SK-N-SH treated with all-trans-retinoic acid at 6 μM for 48 hours (cell line): ENCODE results near the gene ALPG.

Experiments
- ATAC-seq: fragments of 200-7000 bp; cut with Tn5 transposase; 3 replicates; pipeline ENCODE4 v1.9.1; 2020; ENCODE audit warnings: mild to moderate bottlenecking, moderate library complexity
- BACH2 ChIP-seq: fragments of 250-450 bp; sonication (Bioruptor Pico); IDR thresholded peaks from 2 replicates; pipeline ENCODE4 v1.9.0; 2021; ENCODE audit warnings: mild to moderate bottlenecking, borderline replicate concordance
- CREB5 ChIP-seq: fragments of 250-450 bp; sonication (Bioruptor Pico); IDR thresholded peaks from 2 replicates; pipeline ENCODE4 v1.5.1; 2020; ENCODE audit warnings: low read depth, mild to moderate bottlenecking, moderate library complexity
- CSDC2 ChIP-seq: fragments of 250-450 bp; sonication (Bioruptor Pico); IDR thresholded peaks from 2 replicates; pipeline ENCODE4 v1.5.0; 2020; ENCODE audit warnings: mild to moderate bottlenecking, moderate library complexity
- CSRNP3 ChIP-seq: fragments of 250-450 bp; sonication (Bioruptor Pico); IDR thresholded peaks from 2 replicates; pipeline ENCODE4 v1.5.1; 2021; ENCODE audit warnings: mild to moderate bottlenecking, moderate library complexity
- ESRRG ChIP-seq: fragments of 250-450 bp; sonication (Bioruptor Pico); IDR thresholded peaks from 2 replicates; pipeline ENCODE4 v1.6.1; 2021; ENCODE audit warnings: mild to moderate bottlenecking
- GLIS3 ChIP-seq: fragments of 250-450 bp; sonication (Bioruptor Pico); IDR thresholded peaks from 2 replicates; pipeline ENCODE4 v1.5.0; 2020; ENCODE audit warnings: mild to moderate bottlenecking, moderate library complexity
- ISL1 ChIP-seq: fragments of 250-450 bp; sonication (Bioruptor Pico); IDR thresholded peaks from 2 replicates; pipeline ENCODE4 v2.1.2; 2022; ENCODE audit warnings: mild to moderate bottlenecking, moderate library complexity
- PATZ1 ChIP-seq: fragments of 250-450 bp; sonication (Bioruptor Pico); IDR thresholded peaks from 2 replicates; pipeline ENCODE4 v1.8.0; 2020; ENCODE audit warnings: mild to moderate bottlenecking, moderate library complexity, borderline replicate concordance
- POU6F1 ChIP-seq: fragments of 250-450 bp; sonication (Bioruptor Pico); IDR thresholded peaks from 2 replicates; pipeline ENCODE4 v1.8.0; 2021; ENCODE audit warnings: low read depth, mild to moderate bottlenecking, moderate library complexity, borderline replicate concordance
- PPARA ChIP-seq: fragments of 250-450 bp; sonication (Bioruptor Pico); IDR thresholded peaks from 2 replicates; pipeline ENCODE4 v1.5.0; 2020; ENCODE audit warnings: mild to moderate bottlenecking, borderline replicate concordance
- RARB ChIP-seq: fragments of 250-450 bp; sonication (Bioruptor Pico); IDR thresholded peaks from 2 replicates; pipeline ENCODE4 v1.8.0; 2021; ENCODE audit warnings: mild to moderate bottlenecking, moderate library complexity
- SNAI2 ChIP-seq: fragments of 250-450 bp; sonication (Bioruptor Pico); IDR thresholded peaks from 2 replicates; pipeline ENCODE4 v1.5.0; 2020; ENCODE audit warnings: mild to moderate bottlenecking, moderate library complexity
- TCF4 ChIP-seq: fragments of 250-450 bp; sonication (Bioruptor Pico); IDR thresholded peaks from 2 replicates; pipeline ENCODE4 v1.8.0; 2021; ENCODE audit warnings: mild to moderate bottlenecking, moderate library complexity, borderline replicate concordance
- TOX ChIP-seq: fragments of 250-450 bp; sonication (Bioruptor Pico); IDR thresholded peaks from 2 replicates; pipeline ENCODE4 v1.8.0; 2021; ENCODE audit warnings: mild to moderate bottlenecking, moderate library complexity, borderline replicate concordance
- TSHZ2 ChIP-seq: fragments of 250-450 bp; sonication (Bioruptor Pico); IDR thresholded peaks from 2 replicates; pipeline ENCODE4 v1.5.0; 2020; ENCODE audit warnings: mild to moderate bottlenecking, moderate library complexity
- ZC3H10 ChIP-seq: fragments of 250-450 bp; sonication (Bioruptor Pico); IDR thresholded peaks from 2 replicates; pipeline ENCODE4 v1.5.1; 2021; ENCODE audit warnings: mild to moderate bottlenecking, moderate library complexity
- ZFP30 ChIP-seq: fragments of 450-650 bp; formaldehyde crosslinking; IDR thresholded peaks from 2 replicates; pipeline ENCODE4 v1.5.0; 2022; ENCODE audit warnings: mild to moderate bottlenecking, moderate library complexity
- ZNF565 ChIP-seq: fragments of 450-650 bp; formaldehyde crosslinking; conservative IDR thresholded peaks from 2 replicates; pipeline ENCODE4 v1.5.0; 2020; ENCODE audit warnings: low read depth, mild to moderate bottlenecking, moderate library complexity
- ZNF70 ChIP-seq: fragments of 450-650 bp; formaldehyde crosslinking; IDR thresholded peaks from 2 replicates; pipeline ENCODE4 v1.5.0; 2020; ENCODE audit warnings: mild to moderate bottlenecking, moderate library complexity
- ZNF8 ChIP-seq: fragments of 450-650 bp; formaldehyde crosslinking; IDR thresholded peaks from 2 replicates; pipeline ENCODE4 v1.5.0; 2020; ENCODE audit warnings: mild to moderate bottlenecking, moderate library complexity

ALPG gene

GRCh38 chr2:232410238-232410900 is 3.7 kb downstream of the ALPG start:
- TF ChIP-seq SNAI2 (CRISPR knock-in tag) (no peak), ZNF565 (CRISPR knock-in tag) (no peak), ZFP30 (no peak), ZNF8 (no peak), BACH2 (CRISPR knock-in tag) (no peak), CSRNP3 (CRISPR knock-in tag) (no peak), CSDC2 (CRISPR knock-in tag) (no peak)
- TF ChIP-seq, all 23 proteins: peak for 0
- ATAC-seq = no peak

- TF ChIP-seq ZC3H10 (CRISPR knock-in tag) = no peak
- TF ChIP-seq ZNF70 (CRISPR knock-in tag) = no peak
- TF ChIP-seq CREB5 (CRISPR knock-in tag) = no peak
- TF ChIP-seq POU6F1 (CRISPR knock-in tag) = no peak
- no peak for TF ChIP-seq ESRRG
- no peak for TF ChIP-seq PATZ1
- no peak for ATAC-seq
Measured at GRCh38 chr2:232411901-232412629, 5.4 kb downstream of the ALPG start.

GRCh38 chr2:232412986-232413385 is 6.3 kb downstream of the ALPG start:
- no peak for ATAC-seq
- TF ChIP-seq TOX (CRISPR knock-in tag) = no peak
- TF ChIP-seq RARB = no peak
- no peak for TF ChIP-seq CREB5 (CRISPR knock-in tag)
- no peak for TF ChIP-seq ISL1 (CRISPR knock-in tag)
- TF ChIP-seq ZNF70 (CRISPR knock-in tag) = no peak
- no peak for TF ChIP-seq PATZ1
- no peak for TF ChIP-seq POU6F1 (CRISPR knock-in tag)
- TF ChIP-seq TSHZ2 (CRISPR knock-in tag) = no peak
- TF ChIP-seq TCF4 (CRISPR knock-in tag) = no peak
- TF ChIP-seq PPARA (CRISPR knock-in tag) = no peak
- TF ChIP-seq GLIS3 (CRISPR knock-in tag) = no peak
- TF ChIP-seq, all 23 proteins: peak for 0
